ENCODE measurements around the gene COL18A1.
A peak's percentile ranks its signal among the peaks of the same experiment; 100 is the strongest.

The COL18A1 gene

GRCh38 chr21:45475797-45476570 is 71.0 kb downstream of the COL18A1 start:
- Histone ChIP-seq H4K20me1 (ENCODE audit: insufficient read depth, low read length) (no peaks in the 10 kb centered on the region), H2AFZ (ENCODE audit: low read depth, low read length) (no peak overlapping the region), H3K4me3 (ENCODE audit: low read depth in 1 of 2, low read length in 2 of 2) (no peak overlapping the region), H3K79me2 (ENCODE audit: insufficient read depth, low read length) (no peaks in the 10 kb centered on the region), H3K36me3 (ENCODE audit: insufficient read depth, low read length) (no peaks in the 10 kb centered on the region), H3K9ac (ENCODE audit: low read depth, low read length) (no peak overlapping the region), H3K27me3 (ENCODE audit: insufficient read depth, low read length, poor library complexity) (no peaks in the 10 kb centered on the region), H3K4me2 (ENCODE audit: insufficient read depth, low read length) (no peak overlapping the region), H3K9me3 (ENCODE audit: insufficient read depth, low read length, severe bottlenecking) (no peaks in the 10 kb centered on the region), H3K27ac (ENCODE audit: low read length) (no peak overlapping the region), H3K4me1 (ENCODE audit: insufficient read depth, low read length) (peaks cover 19% of the 10 kb centered on the region)
- DNase-seq (no peak), ATAC-seq (ENCODE audit: insufficient read depth, low read depth) (no peak)
- TF ChIP-seq CTCF (IDR thresholded peaks at IDR 0.05; ENCODE audit: borderline replicate concordance, extremely low read depth, low read length, poor library complexity, severe bottlenecking) (no peak), EZH2 (IDR thresholded peaks at IDR 0.05; ENCODE audit: borderline replicate concordance, low read depth, low read length, severe bottlenecking) (no peak)

- Histone ChIP-seq H2AFZ (ENCODE audit: low read depth, low read length) (no peak overlapping the region), H3K9me3 (ENCODE audit: insufficient read depth, low read length, severe bottlenecking) (no peaks in the 10 kb centered on the region), H3K27ac (ENCODE audit: low read length) (no peak overlapping the region), H3K9ac (ENCODE audit: low read depth, low read length) (no peak overlapping the region), H3K4me1 (ENCODE audit: insufficient read depth, low read length) (peaks cover 19% of the 10 kb centered on the region), H3K27me3 (ENCODE audit: insufficient read depth, low read length, poor library complexity) (no peaks in the 10 kb centered on the region), H4K20me1 (ENCODE audit: insufficient read depth, low read length) (no peaks in the 10 kb centered on the region), H3K36me3 (ENCODE audit: insufficient read depth, low read length) (no peaks in the 10 kb centered on the region), H3K4me2 (ENCODE audit: insufficient read depth, low read length) (no peak overlapping the region), H3K79me2 (ENCODE audit: insufficient read depth, low read length) (no peaks in the 10 kb centered on the region), H3K4me3 (ENCODE audit: low read depth in 1 of 2, low read length in 2 of 2) (no peak overlapping the region)
- no peak for DNase-seq
- no peak for ATAC-seq (ENCODE audit: insufficient read depth, low read depth)
- TF ChIP-seq EZH2 (IDR thresholded peaks at IDR 0.05; ENCODE audit: borderline replicate concordance, low read depth, low read length, severe bottlenecking) (no peak), CTCF (IDR thresholded peaks at IDR 0.05; ENCODE audit: borderline replicate concordance, extremely low read depth, low read length, poor library complexity, severe bottlenecking) (no peak)
These were observed 71.6 kb downstream of the COL18A1 start for GRCh38 chr21:45476582-45476981.

- Histone ChIP-seq H2AFZ (ENCODE audit: low read depth, low read length) (peak overlapping the region; percentile 82), H3K9ac (ENCODE audit: low read depth, low read length) (peak overlapping the region; percentile 27; the same call in 1 of the 2 replicates), H3K4me1 (ENCODE audit: insufficient read depth, low read length) (peaks cover 19% of the 10 kb centered on the region), H3K4me3 (ENCODE audit: low read depth in 1 of 2, low read length in 2 of 2) (no peak overlapping the region), H3K9me3 (ENCODE audit: insufficient read depth, low read length, severe bottlenecking) (no peaks in the 10 kb centered on the region), H3K27me3 (ENCODE audit: insufficient read depth, low read length, poor library complexity) (no peaks in the 10 kb centered on the region), H3K27ac (ENCODE audit: low read length) (no peak overlapping the region), H3K36me3 (ENCODE audit: insufficient read depth, low read length) (no peaks in the 10 kb centered on the region), H3K4me2 (ENCODE audit: insufficient read depth, low read length) (peak overlapping the region; percentile 61), H4K20me1 (ENCODE audit: insufficient read depth, low read length) (no peaks in the 10 kb centered on the region), H3K79me2 (ENCODE audit: insufficient read depth, low read length) (no peaks in the 10 kb centered on the region)
- no peak for TF ChIP-seq CTCF (IDR thresholded peaks at IDR 0.05; ENCODE audit: borderline replicate concordance, extremely low read depth, low read length, poor library complexity, severe bottlenecking)
- TF ChIP-seq EZH2 (IDR thresholded peaks at IDR 0.05; ENCODE audit: borderline replicate concordance, low read depth, low read length, severe bottlenecking) = no peak
- DNase-seq (no peak), ATAC-seq (ENCODE audit: insufficient read depth, low read depth) (peak; percentile 5; the same call in 1 of the 3 replicates)
These were observed 72.5 kb downstream of the COL18A1 start for GRCh38 chr21:45477176-45478114.
